C4-2B (cell line): ENCODE data around the gene TECPR2.

Experiments used
- H3K27ac ChIP-seq: fragments of 450-650 bp; 2 replicates; pipeline ENCODE4 v1.5.1; 2017
- ZFX ChIP-seq: fragments of 450-650 bp; IDR thresholded peaks from 2 replicates; pipeline ENCODE4 v1.6.1; 2017
- TF ChIP-seq, protein P1 (sequence below): fragments of 450-650 bp; conservative IDR thresholded peaks from 2 replicates; pipeline ENCODE4 v1.5.1; 2017; ENCODE audit warnings: mild to moderate bottlenecking

TECPR2 gene

GRCh38 chr14:102454711-102455110 lies 92.0 kb downstream of the TECPR2 start:
- no peak overlapping the region for H3K27ac ChIP-seq
- TF ChIP-seq, protein P1, sequence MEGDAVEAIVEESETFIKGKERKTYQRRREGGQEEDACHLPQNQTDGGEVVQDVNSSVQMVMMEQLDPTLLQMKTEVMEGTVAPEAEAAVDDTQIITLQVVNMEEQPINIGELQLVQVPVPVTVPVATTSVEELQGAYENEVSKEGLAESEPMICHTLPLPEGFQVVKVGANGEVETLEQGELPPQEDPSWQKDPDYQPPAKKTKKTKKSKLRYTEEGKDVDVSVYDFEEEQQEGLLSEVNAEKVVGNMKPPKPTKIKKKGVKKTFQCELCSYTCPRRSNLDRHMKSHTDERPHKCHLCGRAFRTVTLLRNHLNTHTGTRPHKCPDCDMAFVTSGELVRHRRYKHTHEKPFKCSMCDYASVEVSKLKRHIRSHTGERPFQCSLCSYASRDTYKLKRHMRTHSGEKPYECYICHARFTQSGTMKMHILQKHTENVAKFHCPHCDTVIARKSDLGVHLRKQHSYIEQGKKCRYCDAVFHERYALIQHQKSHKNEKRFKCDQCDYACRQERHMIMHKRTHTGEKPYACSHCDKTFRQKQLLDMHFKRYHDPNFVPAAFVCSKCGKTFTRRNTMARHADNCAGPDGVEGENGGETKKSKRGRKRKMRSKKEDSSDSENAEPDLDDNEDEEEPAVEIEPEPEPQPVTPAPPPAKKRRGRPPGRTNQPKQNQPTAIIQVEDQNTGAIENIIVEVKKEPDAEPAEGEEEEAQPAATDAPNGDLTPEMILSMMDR = no peak
- TF ChIP-seq ZFX = no peak

DNA sequence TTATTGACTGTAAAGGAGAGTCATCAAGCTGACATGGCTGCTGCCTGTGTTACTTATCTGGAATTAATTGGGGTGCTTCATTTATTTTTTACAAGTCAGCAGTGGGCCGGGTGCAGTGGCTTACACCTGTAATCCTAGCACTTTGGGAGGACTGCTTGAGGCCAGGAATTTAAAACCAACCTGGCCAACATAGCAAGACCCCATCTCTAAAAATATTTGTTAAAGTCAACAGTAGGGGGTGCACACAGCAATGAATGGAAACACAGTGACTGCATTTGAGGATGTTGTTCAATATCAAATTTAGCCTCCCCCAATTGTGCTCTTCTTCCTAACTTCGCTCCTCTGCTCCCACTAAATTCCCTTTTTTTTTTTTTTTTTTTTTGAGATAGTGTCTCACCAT lies 94.8 kb downstream of the TECPR2 start:
- TF ChIP-seq ZFX = no peak
- TF ChIP-seq, protein P1 = no peak

DNA sequence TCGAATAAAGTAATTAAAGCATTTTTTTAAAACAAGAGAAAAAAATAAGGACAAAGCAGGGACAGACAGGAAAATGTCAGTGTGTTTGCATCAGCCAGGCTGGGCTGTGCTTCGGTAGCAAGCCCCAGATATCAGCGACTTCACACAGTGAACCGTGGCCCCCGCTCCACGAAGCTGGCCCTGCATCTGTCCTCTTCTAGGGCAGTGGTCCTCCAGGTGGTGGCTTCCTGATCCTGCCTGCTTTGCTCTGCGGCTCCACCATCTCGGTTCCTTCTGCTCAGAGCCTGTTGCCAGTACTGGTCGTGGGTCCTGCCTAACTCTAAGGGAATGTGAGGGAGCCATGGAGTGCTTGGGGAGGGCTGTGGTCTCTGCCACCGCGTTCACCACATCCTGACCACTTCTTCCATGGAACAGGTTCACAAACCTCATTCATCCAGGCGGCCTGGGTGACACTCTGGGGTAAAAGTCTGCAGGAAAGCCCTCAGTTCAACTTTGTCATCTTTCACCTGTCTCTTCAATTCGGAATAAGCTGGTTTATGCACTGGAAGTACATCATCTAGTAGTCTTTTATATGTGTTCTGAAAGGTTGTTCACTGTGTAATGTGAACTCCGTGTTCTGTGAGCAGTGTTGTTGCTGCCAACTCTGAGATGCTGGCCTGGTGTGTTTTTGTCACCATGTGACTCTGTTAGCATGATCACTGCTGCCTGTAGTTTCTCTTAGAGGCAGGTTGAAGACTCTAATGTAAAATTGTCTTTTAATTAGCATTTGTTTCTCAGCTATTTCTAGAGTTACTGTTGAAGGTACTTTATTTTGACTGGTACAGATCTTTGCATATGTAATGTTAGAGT lies 99.0 kb downstream of the TECPR2 start:
- H3K27ac ChIP-seq = no peak overlapping the region
- no peak for TF ChIP-seq ZFX
- TF ChIP-seq, protein P1 = no peak

More for the DNA sequence above, 94.8 kb downstream of the TECPR2 start:
- no peak overlapping the region for H3K27ac ChIP-seq

DNA sequence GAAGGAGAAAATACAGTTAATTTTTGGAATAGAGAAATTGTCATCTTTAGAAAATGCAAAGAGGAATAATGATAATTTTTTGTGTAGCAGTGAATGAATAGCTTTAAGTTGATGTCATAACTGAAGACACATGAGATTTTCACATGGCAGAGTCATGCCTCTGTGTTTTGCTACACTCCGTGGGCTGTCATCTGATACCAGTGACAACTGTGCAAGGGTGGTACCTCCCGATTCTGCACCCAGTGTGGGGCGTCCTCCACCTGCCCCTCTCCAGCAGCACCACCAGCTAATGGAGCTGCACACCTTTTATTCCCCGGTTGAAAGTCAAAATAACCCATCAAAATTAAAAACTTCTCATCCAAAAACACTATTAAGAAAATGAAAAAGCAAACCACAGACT lies 99.7 kb downstream of the TECPR2 start:
- TF ChIP-seq, protein P1 = no peak
- no peak for TF ChIP-seq ZFX
- H3K27ac ChIP-seq = no peak overlapping the region

- H3K27ac ChIP-seq = no peak overlapping the region
- TF ChIP-seq ZFX = no peak
- TF ChIP-seq, protein P1 = no peak
Measured at GRCh38 chr14:102464006-102464405, 101.3 kb downstream of the TECPR2 start.

DNA sequence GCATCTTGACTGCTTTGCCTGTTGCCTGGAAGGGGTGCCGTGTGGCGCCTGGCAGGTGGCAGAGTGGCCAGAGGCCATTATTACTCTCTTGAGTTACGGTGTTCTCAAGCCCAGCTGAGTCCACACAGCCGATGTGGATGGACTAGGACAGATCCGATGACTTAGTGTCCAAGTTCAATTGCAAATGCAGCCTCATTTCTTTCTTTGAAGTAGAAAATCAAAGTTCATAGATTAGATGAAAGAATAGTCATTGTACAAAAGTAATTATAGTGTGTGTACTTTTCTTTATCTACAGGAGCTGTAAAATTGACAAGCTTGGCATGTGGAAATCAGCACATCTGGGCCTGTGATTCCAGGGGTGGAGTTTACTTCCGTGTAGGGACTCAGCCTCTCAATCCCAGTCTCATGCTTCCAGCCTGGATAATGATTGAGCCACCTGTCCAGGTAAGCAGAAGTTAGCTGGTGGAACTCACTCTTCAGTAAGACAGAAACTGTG lies 102.2 kb downstream of the TECPR2 start:
- no peak for TF ChIP-seq ZFX
- TF ChIP-seq, protein P1 = no peak
- H3K27ac ChIP-seq = no peak overlapping the region

DNA sequence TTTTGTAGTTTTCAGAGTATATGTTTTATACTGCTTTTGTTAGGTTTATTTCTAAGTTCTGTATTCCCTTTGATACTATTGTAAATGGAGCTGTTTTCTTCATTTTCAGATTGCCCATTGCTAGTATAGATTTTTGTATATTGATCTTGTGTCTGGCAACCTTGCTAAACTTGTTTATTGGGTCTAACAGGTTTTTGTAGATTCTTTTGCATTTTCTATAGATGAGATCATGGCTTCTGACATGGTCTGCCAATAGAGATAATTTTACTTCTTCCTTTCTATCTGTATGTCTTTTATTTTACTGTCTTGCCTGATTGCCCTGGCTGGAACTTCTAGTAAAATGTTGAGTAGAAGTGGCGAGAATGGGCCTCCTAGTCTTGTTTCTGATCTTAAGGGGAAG lies 106.5 kb downstream of the TECPR2 start:
- H3K27ac ChIP-seq = no peak overlapping the region
- TF ChIP-seq, protein P1 = no peak
- no peak for TF ChIP-seq ZFX
